ENCODE results near the gene SETD1A.

The SETD1A gene

GRCh38 chr16:30972872-30973271 is 15.3 kb downstream of the SETD1A start:
- TF ChIP-seq CTCF (IDR thresholded peaks at IDR 0.05; ENCODE audit: extremely low read depth, insufficient read depth, missing control alignments) = peak; percentile 9
- no peak for DNase-seq (ENCODE audit: low spot score)
- in situ Hi-C loops (cut with MboI; ENCODE audit: low pct_unique_long_range_greater_than_20kb, low sequenced_read_pairs, unreplicated experiment) = loop anchor here (25.0 kb wide), 2 partner anchors 464 to 914 kb away; partner anchors contain the start of genes COX6A2 and ZNF843

- no peak for DNase-seq (ENCODE audit: low spot score)
- in situ Hi-C loops (cut with MboI; ENCODE audit: low pct_unique_long_range_greater_than_20kb, low sequenced_read_pairs, unreplicated experiment) = loop anchor here (25.0 kb wide), 2 partner anchors 463 to 913 kb away; partner anchors contain the start of genes COX6A2 and ZNF843
- TF ChIP-seq CTCF (IDR thresholded peaks at IDR 0.05; ENCODE audit: extremely low read depth, insufficient read depth, missing control alignments) = no peak
These were observed 16.8 kb downstream of the SETD1A start for GRCh38 chr16:30974348-30974747.

- in situ Hi-C loops (cut with MboI; ENCODE audit: low pct_unique_long_range_greater_than_20kb, low sequenced_read_pairs, unreplicated experiment) = no loop called here
- TF ChIP-seq CTCF (IDR thresholded peaks at IDR 0.05; ENCODE audit: extremely low read depth, insufficient read depth, missing control alignments) = no peak
- no peak for DNase-seq (ENCODE audit: low spot score)
These were observed 18.9 kb downstream of the SETD1A start for GRCh38 chr16:30976486-30976885.

- in situ Hi-C loops (cut with MboI; ENCODE audit: low pct_unique_long_range_greater_than_20kb, low sequenced_read_pairs, unreplicated experiment) = no loop called here
- peak; percentile 43 for TF ChIP-seq CTCF (IDR thresholded peaks at IDR 0.05; ENCODE audit: extremely low read depth, insufficient read depth, missing control alignments)
- no peak for DNase-seq (ENCODE audit: low spot score)
These were observed 19.9 kb downstream of the SETD1A start for GRCh38 chr16:30977502-30977901.

- in situ Hi-C loops (cut with MboI; ENCODE audit: low pct_unique_long_range_greater_than_20kb, low sequenced_read_pairs, unreplicated experiment) = no loop called here
- TF ChIP-seq CTCF (IDR thresholded peaks at IDR 0.05; ENCODE audit: extremely low read depth, insufficient read depth, missing control alignments) = no peak
- DNase-seq (ENCODE audit: low spot score) = no peak
These were observed 21.8 kb downstream of the SETD1A start for GRCh38 chr16:30979170-30980022.

GRCh38 chr16:30980023-30980371 is 22.4 kb downstream of the SETD1A start:
- in situ Hi-C loops (cut with MboI; ENCODE audit: low pct_unique_long_range_greater_than_20kb, low sequenced_read_pairs, unreplicated experiment) = no loop called here
- no peak for TF ChIP-seq CTCF (IDR thresholded peaks at IDR 0.05; ENCODE audit: extremely low read depth, insufficient read depth, missing control alignments)
- no peak for DNase-seq (ENCODE audit: low spot score)

All from GM13977 (cell line).